NCI-H1105 (cell line): ENCODE measurements around the gene SUGP1.

Source experiments
- DNase-seq: peaks from one replicate; lab custom pipeline; 2025; lab: John Stamatoyannopoulos, UW

SUGP1 gene

DNA sequence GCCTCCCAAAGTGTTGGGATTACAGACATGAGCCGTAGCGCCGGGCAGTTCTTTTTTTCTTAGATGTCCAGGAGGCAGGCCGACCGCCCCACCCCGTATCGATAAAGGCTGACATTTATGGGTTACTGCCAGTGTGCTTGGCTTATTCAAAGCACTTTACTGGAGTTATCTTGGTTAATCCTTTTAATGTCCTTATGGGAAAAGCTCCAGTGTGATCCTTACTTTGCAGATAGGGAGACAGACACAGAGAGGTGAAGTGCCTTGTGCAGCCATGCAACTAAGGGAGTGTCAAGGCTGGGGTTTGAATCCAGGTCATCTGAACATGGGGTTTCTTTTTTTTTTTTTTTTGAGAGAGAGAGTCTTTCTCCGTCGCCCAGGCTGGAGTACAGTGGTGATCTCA is 89.3 kb downstream of the SUGP1 start:
- no peak for DNase-seq

DNA sequence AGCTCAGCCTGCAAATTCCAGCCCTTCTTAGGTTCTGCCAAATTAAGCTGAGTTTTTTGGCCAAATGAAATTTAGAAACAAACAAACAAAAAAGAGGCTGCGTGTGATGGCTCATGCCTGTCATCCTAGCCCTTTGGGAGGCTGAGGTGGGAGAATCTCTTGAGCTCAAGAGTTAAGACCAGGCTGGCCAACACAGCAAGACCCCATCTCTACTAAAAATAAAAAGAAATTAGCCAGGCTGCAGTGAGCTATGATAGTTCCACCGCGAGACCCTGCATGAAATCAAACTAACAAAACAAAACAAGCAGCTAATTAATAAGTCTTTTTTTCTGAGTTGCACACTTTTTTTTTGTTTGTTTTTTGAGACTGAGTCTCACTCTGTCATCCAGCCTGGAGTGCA is 90.6 kb downstream of the SUGP1 start:
- DNase-seq: no peak

DNA sequence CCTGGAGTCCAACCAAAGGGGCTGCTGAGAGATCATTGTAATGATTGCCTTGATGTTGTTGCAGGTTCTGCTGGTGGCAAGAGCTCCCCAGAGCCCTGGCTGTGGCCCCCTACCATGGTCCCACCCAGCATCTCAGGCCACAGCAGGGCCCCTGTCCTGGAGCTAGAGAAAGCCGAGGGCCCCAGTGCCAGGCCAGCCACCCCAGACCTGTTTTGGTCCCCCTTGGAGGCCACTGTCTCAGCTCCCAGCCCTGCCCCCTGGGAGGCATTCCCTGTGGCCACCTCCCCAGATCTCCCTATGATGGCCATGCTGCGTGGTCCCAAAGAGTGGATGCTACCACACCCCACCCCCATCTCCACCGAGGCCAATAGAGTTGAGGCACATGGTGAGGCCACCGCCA is 93.1 kb downstream of the SUGP1 start:
- no peak for DNase-seq

DNA sequence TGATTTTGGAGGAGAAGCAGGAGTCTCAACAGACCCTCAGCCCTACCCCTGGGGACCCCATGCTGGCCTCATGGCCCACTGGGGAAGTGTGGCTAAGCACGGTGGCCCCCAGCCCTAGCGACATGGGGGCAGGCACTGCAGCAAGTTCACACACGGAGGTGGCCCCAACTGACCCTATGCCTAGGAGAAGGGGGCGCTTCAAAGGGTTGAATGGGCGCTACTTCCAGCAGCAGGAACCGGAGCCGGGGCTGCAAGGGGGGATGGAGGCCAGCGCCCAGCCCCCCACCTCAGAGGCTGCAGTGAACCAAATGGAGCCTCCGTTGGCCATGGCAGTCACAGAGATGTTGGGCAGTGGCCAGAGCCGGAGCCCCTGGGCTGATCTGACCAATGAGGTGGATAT is 93.6 kb downstream of the SUGP1 start:
- DNase-seq: no peak

DNA sequence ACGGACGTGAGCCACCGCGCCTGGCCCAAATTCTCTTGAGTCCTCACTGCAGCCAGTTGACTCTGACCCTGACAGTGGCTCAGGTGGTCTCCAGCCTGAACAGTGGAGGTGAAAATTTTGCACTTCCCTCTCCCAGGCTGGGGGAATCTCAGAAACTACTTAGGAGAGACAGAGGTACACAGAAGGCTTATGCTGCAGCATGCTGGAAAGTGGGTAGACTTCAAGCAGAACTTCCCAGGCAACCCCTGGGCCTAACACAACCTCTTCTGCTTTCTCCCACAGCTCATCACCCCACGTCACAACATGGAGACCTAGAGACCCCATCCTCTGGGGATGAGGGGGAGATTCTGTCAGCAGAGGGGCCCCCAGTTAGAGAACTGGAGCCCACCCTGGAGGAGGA is 94.1 kb downstream of the SUGP1 start:
- no peak for DNase-seq
